ENCODE results near the gene SLC40A1. TPM values are rescaled to one million over a fixed set of nuclear protein-coding genes. Genes with fewer than 3 reads are reported as not detected.

The SLC40A1 gene
- total and polyA plus RNA-seq, 2 donors (not counting 3 experiments of a cell fraction or from before 2014, with no cell fraction given), result 8.5 to 15.1 TPM

GRCh38 chr2:189545418-189545817 is 35.2 kb downstream of the SLC40A1 start:
- intact Hi-C loops (cut with micrococcal nuclease), result no loop called here
- ChIA-PET POLR2A (no interaction called here), CTCF (no interaction called here)
- no peak overlapping the region for H3K27ac ChIP-seq (ENCODE audit: insufficient read depth, low read depth, low read length)
- no TSS peak for BruUV-seq (replicated peaks)
- no peak overlapping the region for H3K9ac ChIP-seq (replicated peaks; ENCODE audit: extremely low read depth, insufficient read depth, low read length)
- H3K4me2 ChIP-seq (ENCODE audit: insufficient read depth, low read length), result no peak overlapping the region
- no peaks in the 10 kb centered on the region for H4K20me1 ChIP-seq (replicated peaks; ENCODE audit: control insufficient read depth, extremely low read depth, insufficient read depth, low read length)
- no peaks in the 10 kb centered on the region for H3K9me1 ChIP-seq (replicated peaks; ENCODE audit: control insufficient read depth, extremely low read depth, insufficient read depth, low read length)
- H3K79me2 ChIP-seq (ENCODE audit: control insufficient read depth, insufficient read depth, low read length), result no peaks in the 10 kb centered on the region
- H3K4me3 ChIP-seq (replicated peaks in 1 of 3; ENCODE audit: insufficient read depth in 1 of 3, low read depth in 1 of 3, low read length in 3 of 3), result no peak overlapping the region
- no peaks in the 10 kb centered on the region for H3K36me3 ChIP-seq (ENCODE audit: control insufficient read depth in 2 of 2, extremely low read depth in 1 of 2, insufficient read depth in 2 of 2, low read length in 2 of 2)
- TF ChIP-seq POLR2AphosphoS5 (IDR thresholded peaks at IDR 0.05; ENCODE audit: insufficient read depth, low read depth, low read length) (no peak), MAX (IDR thresholded peaks at IDR 0.05; ENCODE audit: insufficient read depth, insufficient read length) (no peak), CTCF (IDR thresholded peaks at IDR 0.05; ENCODE audit: extremely low read depth in 1 of 2, insufficient read depth in 1 of 2, low read depth in 1 of 2, low read length in 2 of 2) (no peak), GATA2 (IDR thresholded peaks at IDR 0.05; ENCODE audit: insufficient read depth, insufficient read length, low read depth, low read length) (no peak), JUN (IDR thresholded peaks at IDR 0.05; ENCODE audit: borderline replicate concordance, insufficient read depth, insufficient read length, low read depth) (no peak), POLR2A (IDR thresholded peaks at IDR 0.05; ENCODE audit: low read depth, low read length) (no peak), MYC (IDR thresholded peaks at IDR 0.05; ENCODE audit: low read depth, low read length) (no peak), EZH2 (IDR thresholded peaks at IDR 0.05; ENCODE audit: borderline replicate concordance, low read depth, low read length, severe bottlenecking) (no peak)
- H3K4me1 ChIP-seq (ENCODE audit: control insufficient read depth, extremely low read depth, insufficient read depth, low read length), result no peaks in the 10 kb centered on the region
- DNase-seq (ENCODE audit: low read depth, low spot score) (no peak), FAIRE-seq (no peak)
- H3K9me3 ChIP-seq (replicated peaks; ENCODE audit: control insufficient read depth, insufficient read depth, low read length), result no peaks in the 10 kb centered on the region
- dilution Hi-C loops (cut with MboI; ENCODE audit: extremely low pct_ligation_motif_present, low sequenced_read_pairs), result no loop called here
- peak overlapping the region; percentile 34 for H2AFZ ChIP-seq (ENCODE audit: low read depth, low read length)
- no peaks in the 10 kb centered on the region for H3K27me3 ChIP-seq (ENCODE audit: control insufficient read depth in 2 of 2, insufficient read depth in 2 of 2, low read length in 2 of 2)
